Skeletal muscle tissue (tissue), 4 donors: ENCODE results near the gene DROSHA. TPM values are rescaled to one million over a fixed set of nuclear protein-coding genes. Genes with fewer than 3 reads are reported as not detected.

Source experiments
- H3K27ac ChIP-seq: one replicate; pipeline ENCODE4 v1.7.0; 2013; ENCODE audit warnings: mild to moderate bottlenecking, low read depth, low read length, inconsistent platforms
- H3K27me3 ChIP-seq, 3 donors: one replicate each; pipeline ENCODE4 v1.7.0; 2013; ENCODE audit warnings: low read length in 3 of 3; ENCODE audit not compliant: control insufficient read depth in 3 of 3, insufficient read depth in 3 of 3
- H3K36me3 ChIP-seq, 3 donors: one replicate each; pipeline ENCODE4 v1.7.0; 2013; ENCODE audit warnings: low read length in 3 of 3; ENCODE audit not compliant: control insufficient read depth in 3 of 3, insufficient read depth in 3 of 3
- H3K4me1 ChIP-seq, 3 donors: one replicate each; pipeline ENCODE4 v1.7.0; 2013; ENCODE audit warnings: low read length in 3 of 3, mild to moderate bottlenecking in 3 of 3; ENCODE audit not compliant: control insufficient read depth in 3 of 3, insufficient read depth in 3 of 3
- H3K4me3 ChIP-seq, 3 donors: one replicate each; pipeline ENCODE4 v1.7.0; 2013; ENCODE audit warnings: low read length in 3 of 3
- H3K9ac ChIP-seq, 3 donors: one replicate each; pipeline ENCODE4 v1.7.0; 2013; ENCODE audit warnings: low read length in 3 of 3, mild to moderate bottlenecking in 3 of 3, moderate library complexity in 2 of 3, low read depth in 1 of 3
- H3K9me3 ChIP-seq, 3 donors: one replicate each; pipeline ENCODE4 v1.7.0; 2013; ENCODE audit warnings: low read length in 3 of 3; ENCODE audit not compliant: control insufficient read depth in 3 of 3
- total RNA-seq: library from RNA; depleted of rRNA; stranded (reverse); fragments of >200 nt; gene quantifications from one replicate; pipeline ENCODE4 v1.2.3, GENCODE V29; 2014
- donor health status: Osteomylitis.

Gene DROSHA
- total RNA-seq, 1 donor from 2014 or later, result 67.3 TPM

DNA sequence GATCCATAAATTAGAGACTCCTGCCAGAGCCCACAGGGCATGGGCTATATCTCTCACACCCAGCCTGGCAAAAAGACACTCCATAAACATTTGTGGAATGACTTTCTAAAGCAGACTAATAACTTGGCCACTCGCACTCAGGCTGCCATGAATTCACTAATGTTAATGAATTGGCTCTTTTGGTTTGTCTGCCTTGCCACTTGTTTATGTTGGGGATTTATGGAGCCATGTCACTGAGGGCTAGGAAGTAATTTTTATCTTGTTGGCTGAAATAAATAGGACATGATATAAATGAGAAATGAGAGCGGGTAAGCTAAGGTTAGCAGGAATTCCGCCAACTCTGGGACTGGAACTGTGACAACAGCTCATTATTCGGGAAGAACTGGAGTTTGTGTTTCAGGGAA lies 55.2 kb downstream of the DROSHA start:
- H3K4me3 ChIP-seq, result no peak overlapping the region
- H3K9me3 ChIP-seq, result no peaks in the 10 kb centered on the region
- H3K36me3 ChIP-seq, result peaks cover 1 to 15% (median 8%) of the 10 kb centered on the region in 3 donors
- no peak overlapping the region for H3K9ac ChIP-seq
- H3K27me3 ChIP-seq, result no peaks in the 10 kb centered on the region
- H3K27ac ChIP-seq, result no peak overlapping the region
- H3K4me1 ChIP-seq, result peaks cover 0 to 5% (median 5%) of the 10 kb centered on the region in 3 donors

GRCh38 chr5:31471916-31472315 lies 60.0 kb downstream of the DROSHA start:
- Histone ChIP-seq H3K4me3 (no peak overlapping the region), H3K36me3 (peaks cover 0 to 13% (median 7%) of the 10 kb centered on the region in 3 donors)

GRCh38 chr5:31471040-31471439 lies 60.9 kb downstream of the DROSHA start:
- Histone ChIP-seq H3K27me3 (no peaks in the 10 kb centered on the region), H3K36me3 (peaks cover 0 to 16% (median 14%) of the 10 kb centered on the region in 3 donors), H3K4me1 (no peaks in the 10 kb centered on the region), H3K9ac (no peak overlapping the region), H3K27ac (no peak overlapping the region), H3K4me3 (no peak overlapping the region), H3K9me3 (no peaks in the 10 kb centered on the region)

More at GRCh38 chr5:31471916-31472315, 60.0 kb downstream of the DROSHA start:
- Histone ChIP-seq H3K27me3 (no peaks in the 10 kb centered on the region), H3K9ac (no peak overlapping the region), H3K9me3 (no peaks in the 10 kb centered on the region), H3K4me1 (peaks cover 0 to 4% (median 2%) of the 10 kb centered on the region in 3 donors), H3K27ac (no peak overlapping the region)

DNA sequence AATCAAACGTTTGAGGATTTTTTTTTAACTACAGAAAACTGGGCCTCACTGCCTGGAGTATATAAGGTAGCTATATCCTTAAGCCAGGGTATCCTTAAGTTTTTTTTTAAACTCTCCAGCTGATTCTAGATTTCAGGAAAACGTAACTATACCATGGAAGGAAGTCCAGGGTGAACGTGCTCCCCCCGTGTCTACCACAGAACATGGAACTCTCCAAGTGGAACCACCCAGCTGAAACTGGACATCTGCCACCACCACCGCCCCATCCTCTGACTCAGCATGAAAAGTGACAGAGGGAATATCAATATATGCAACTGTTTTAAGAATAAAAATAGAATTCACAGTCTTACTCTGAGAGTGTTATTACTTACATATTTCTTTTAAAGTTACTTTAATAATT lies 61.3 kb downstream of the DROSHA start:
- peaks cover 1 to 18% (median 16%) of the 10 kb centered on the region in 3 donors for H3K36me3 ChIP-seq
- no peak overlapping the region for H3K9ac ChIP-seq
- H3K27me3 ChIP-seq, result no peaks in the 10 kb centered on the region
- H3K27ac ChIP-seq, result no peak overlapping the region
- H3K9me3 ChIP-seq, result no peaks in the 10 kb centered on the region
- no peak overlapping the region for H3K4me3 ChIP-seq
- no peaks in the 10 kb centered on the region for H3K4me1 ChIP-seq

GRCh38 chr5:31469886-31470285 lies 62.0 kb downstream of the DROSHA start:
- Histone ChIP-seq H3K9me3 (no peaks in the 10 kb centered on the region), H3K36me3 (peaks cover 4 to 22% (median 19%) of the 10 kb centered on the region in 3 donors), H3K9ac (no peak overlapping the region), H3K27me3 (no peaks in the 10 kb centered on the region), H3K27ac (no peak overlapping the region), H3K4me3 (no peak overlapping the region), H3K4me1 (no peaks in the 10 kb centered on the region)

- Histone ChIP-seq H3K27ac (no peak overlapping the region), H3K27me3 (no peaks in the 10 kb centered on the region), H3K9ac (no peak overlapping the region), H3K4me1 (no peaks in the 10 kb centered on the region), H3K36me3 (peaks cover 4 to 24% (median 19%) of the 10 kb centered on the region in 3 donors), H3K9me3 (no peaks in the 10 kb centered on the region), H3K4me3 (no peak overlapping the region)
Measured at GRCh38 chr5:31469466-31469865, 62.4 kb downstream of the DROSHA start.

DNA sequence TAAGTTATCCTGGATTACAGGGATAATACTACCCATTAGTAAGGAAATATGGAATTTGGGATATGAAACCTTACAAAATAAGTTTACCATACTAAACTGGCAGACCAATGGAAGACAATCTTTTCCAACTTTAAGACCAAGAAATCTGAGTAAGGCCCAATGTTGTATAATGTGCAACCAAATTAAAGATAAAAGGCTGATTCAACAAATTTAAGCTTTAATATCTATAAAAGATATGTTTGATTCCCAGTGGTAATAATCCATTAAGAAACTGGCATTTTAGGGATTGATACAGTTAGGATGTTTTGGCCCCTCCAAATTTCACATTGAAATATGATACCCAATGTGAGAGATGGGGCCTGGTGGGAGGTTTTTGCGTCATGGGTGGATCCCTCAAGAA lies 66.6 kb downstream of the DROSHA start:
- Histone ChIP-seq H3K4me1 (no peaks in the 10 kb centered on the region), H3K36me3 (peaks cover 4 to 39% (median 32%) of the 10 kb centered on the region in 3 donors), H3K27me3 (no peaks in the 10 kb centered on the region), H3K9me3 (no peaks in the 10 kb centered on the region), H3K27ac (no peak overlapping the region), H3K9ac (no peak overlapping the region), H3K4me3 (no peak overlapping the region)

DNA sequence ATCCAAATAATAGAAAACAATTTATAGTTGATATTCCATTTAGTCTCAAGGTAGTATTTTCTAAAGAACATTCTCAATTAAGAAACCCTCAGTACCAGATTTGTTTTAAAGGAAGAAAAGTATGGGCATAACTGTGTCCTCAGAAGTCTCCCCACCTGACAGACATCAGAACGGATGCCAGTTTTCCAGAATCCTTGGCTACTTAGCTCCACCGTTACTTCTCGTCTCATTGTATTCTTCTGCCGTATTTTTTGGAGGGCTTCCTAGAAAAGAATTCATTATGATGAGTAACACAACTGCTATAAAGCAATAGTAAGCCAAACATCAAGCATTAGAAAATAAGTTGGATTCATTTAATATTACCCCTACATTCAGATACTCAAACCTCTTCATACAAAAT lies 67.8 kb downstream of the DROSHA start:
- H3K9me3 ChIP-seq, result no peaks in the 10 kb centered on the region
- H3K36me3 ChIP-seq, result peaks cover 4 to 46% (median 32%) of the 10 kb centered on the region in 3 donors

DNA sequence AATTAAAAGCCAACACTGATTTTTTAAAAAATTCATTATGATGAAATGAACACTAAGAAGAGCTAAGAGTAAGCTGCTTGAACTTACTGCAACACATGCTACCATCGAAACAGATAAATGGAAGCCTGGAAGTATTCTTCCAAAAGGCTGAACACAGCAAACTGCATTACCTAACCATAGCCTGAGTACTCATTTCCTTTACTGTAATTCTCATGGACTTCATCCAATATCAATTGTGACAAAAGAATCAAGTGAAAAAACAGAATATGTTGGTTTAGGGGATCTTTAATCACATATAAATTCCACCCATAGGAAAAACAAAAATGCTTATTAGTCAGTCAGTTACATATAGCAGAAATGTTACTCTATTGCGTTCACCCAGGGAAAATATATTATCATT lies 68.5 kb downstream of the DROSHA start:
- Histone ChIP-seq H3K36me3 (peaks cover 4 to 49% (median 33%) of the 10 kb centered on the region in 3 donors), H3K9ac (no peak overlapping the region), H3K9me3 (no peaks in the 10 kb centered on the region), H3K4me1 (no peaks in the 10 kb centered on the region), H3K27me3 (no peaks in the 10 kb centered on the region), H3K4me3 (no peak overlapping the region), H3K27ac (no peak overlapping the region)

More for the DNA sequence above, 67.8 kb downstream of the DROSHA start:
- H3K4me1 ChIP-seq, result no peaks in the 10 kb centered on the region
- H3K27me3 ChIP-seq, result no peaks in the 10 kb centered on the region
- no peak overlapping the region for H3K4me3 ChIP-seq
- H3K27ac ChIP-seq, result no peak overlapping the region
- H3K9ac ChIP-seq, result no peak overlapping the region

DNA sequence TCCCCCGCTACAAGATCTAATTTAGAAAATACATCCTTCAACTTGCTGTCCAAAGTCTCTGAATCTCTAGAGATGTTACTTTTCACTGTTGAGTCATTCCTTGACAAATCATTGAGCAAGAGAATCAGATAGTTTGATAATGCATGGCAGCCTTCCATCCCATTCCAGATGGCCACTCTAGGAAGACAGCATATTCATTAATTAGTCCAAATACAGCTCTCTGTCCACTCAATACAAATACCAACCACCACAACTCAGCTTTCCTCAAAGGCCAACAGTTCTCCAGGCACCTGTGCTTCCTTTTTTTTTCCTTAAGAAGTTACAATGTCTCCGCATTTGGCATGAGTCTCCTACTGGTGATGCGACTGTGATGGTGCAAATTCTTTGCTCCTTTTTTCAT lies 72.3 kb downstream of the DROSHA start:
- Histone ChIP-seq H3K9me3 (peaks cover 0 to 4% (median 3%) of the 10 kb centered on the region in 3 donors), H3K27ac (no peak overlapping the region), H3K27me3 (no peaks in the 10 kb centered on the region), H3K9ac (no peak overlapping the region), H3K36me3 (peaks cover 2 to 49% (median 43%) of the 10 kb centered on the region in 3 donors), H3K4me3 (no peak overlapping the region), H3K4me1 (no peaks in the 10 kb centered on the region)
